Subcutaneous adipose tissue (tissue), 4 donors: ENCODE results near the gene SAG. TPM values are rescaled to one million over a fixed set of nuclear protein-coding genes. Genes with fewer than 3 reads are reported as not detected.

Source experiments
- CTCF ChIP-seq: fragments of 450-650 bp; IDR thresholded peaks from one replicate; pipeline ENCODE4 v1.5.1; 2016; ENCODE audit warnings: low read depth, mild to moderate bottlenecking, control low read depth, antibody characterized with exemption, moderate library complexity
- total RNA-seq, 4 donors: library from RNA; depleted of rRNA; stranded (reverse); fragments of >200 nt; gene quantifications; one replicate each; pipeline ENCODE4 v1.1.0, GENCODE V29; 2016

Gene SAG
- total RNA-seq, 4 donors from 2014 or later = not detected

- TF ChIP-seq CTCF = no peak
These were observed 53.2 kb downstream of the SAG start for GRCh38 chr2:233360771-233361176.

- TF ChIP-seq CTCF = no peak
These were observed 53.7 kb downstream of the SAG start for GRCh38 chr2:233361297-233361696.

GRCh38 chr2:233362742-233363141, 55.1 kb downstream of the SAG start:
- TF ChIP-seq CTCF = no peak

DNA sequence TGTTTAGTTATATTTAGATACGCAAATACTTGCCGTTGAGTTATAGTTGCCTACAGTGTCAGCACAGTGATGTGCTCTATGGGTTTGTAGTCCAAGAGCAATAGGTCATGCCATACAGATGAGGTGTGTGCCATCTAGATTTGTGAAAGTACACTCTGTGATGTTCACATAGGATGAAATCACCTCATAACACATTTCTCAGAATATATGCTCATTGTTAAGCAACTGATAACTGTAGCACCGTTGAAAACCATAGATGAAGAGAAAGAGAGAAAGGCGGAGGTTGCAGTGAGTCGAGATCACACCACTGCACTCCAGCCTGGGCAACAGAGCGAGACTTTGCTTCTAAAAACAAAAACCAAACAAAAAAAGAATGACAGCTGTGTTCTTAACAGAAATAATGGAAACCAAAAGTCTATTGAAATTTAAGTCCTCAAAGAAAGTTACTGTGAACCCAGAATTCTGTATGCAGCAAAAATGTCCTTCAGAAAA, 56.2 kb downstream of the SAG start:
- TF ChIP-seq CTCF = no peak

DNA sequence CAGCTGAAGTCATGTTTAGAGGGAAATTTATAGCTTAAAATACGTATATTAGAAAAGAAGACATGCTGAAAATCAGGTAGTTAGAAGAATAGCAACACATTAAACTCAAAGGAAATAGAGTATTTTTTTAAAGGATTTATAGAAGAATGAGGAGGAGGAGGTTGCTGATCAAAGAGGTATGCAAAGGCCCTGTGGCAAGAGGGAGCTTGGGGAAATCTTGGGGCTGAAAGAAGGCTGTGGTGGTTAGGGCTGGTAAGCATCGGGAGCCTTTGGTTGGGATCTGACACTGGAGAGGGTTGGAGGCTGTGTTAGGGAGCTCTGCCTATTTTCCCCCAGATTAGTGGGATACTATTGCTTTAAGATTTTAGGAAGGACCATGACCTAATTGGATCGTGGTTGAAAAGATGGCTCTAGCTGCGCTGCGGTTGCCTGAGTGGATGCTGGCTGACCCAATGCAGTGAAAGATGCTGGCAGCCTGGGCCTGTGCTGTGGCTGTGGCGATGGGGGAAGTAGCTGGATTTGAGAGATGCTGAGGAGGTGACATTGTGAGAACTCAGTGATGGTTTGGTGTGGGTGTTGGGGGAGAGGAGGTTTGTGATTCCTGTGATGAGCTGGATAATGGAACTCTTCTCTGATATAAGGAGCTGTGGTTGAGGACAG, 58.4 kb downstream of the SAG start:
- no peak for TF ChIP-seq CTCF

DNA sequence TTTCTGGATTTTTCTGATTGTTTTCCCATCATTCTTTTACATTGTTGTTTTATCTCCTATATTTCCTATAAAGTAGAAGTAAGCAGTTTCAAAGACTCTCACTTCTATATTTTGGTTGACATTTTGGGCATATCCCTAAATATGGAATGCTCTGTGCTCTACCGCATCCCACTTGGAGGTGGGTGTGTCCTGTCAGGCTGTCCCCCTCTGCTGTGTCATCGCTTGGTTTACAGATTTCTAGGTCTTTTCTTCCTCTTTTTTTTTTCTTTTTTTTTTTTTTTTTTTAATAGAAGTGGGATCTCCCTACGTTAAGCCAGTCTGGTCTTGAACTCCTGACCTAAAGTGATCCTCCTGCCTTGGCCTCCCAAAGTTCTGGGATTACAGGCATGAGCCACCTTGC, 60.0 kb downstream of the SAG start:
- TF ChIP-seq CTCF = no peak

DNA sequence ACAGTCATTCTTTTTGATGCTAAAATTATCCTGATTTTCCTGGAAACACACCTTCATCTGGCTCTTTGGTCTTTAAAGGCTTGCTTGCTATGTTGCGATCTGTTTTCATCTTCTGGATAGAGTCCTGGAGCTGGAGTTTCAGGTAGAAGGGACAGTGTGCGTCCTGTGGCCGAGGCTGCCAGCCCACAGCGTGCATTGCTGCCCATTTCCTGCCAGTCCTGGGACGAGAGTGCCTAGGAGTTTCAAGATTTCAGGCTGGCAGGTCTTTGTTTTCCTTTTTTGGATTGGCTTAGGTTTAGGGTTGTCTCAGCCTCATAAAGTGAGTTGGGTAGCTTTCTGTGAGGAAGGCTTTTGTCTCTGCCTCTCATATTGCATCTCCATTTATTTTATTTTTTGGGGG, 61.1 kb downstream of the SAG start:
- TF ChIP-seq CTCF = no peak
